ENCODE measurements around the gene DLGAP1. TPM values are rescaled to one million over a fixed set of nuclear protein-coding genes. Genes with fewer than 3 reads are reported as not detected.
A peak's percentile ranks its signal among the peaks of the same experiment; 100 is the strongest.

DLGAP1 gene
- total RNA-seq, 1 experiment from 2014 or later, result 23.0 TPM

DNA sequence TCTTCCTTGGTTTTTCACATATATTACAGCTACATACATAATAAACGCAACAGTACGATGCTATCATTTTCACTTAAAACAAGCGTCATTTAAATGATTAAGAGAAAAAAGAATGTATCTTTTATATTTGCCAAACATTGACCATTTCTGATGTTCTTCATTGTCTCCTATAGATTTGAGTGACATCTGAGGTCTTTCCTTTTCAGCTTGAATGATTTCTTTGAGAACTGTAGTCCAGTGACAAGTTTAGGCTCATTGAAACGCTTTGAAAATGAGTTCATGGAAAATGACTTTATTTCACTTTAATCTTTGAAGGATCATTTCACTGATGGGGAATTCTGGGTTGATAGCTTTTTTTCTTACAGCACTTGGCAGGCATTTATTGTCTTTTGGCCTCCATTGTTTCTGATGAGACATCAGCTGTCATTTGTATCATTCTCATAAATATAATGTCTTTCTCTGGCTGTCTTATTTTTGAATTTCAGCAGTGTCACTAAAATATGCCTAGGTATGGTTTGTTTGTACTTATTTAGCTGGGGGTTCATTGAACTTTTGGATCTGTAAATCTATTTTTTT lies 994.2 kb downstream of the DLGAP1 start:
- CTCF ChIA-PET, result interaction anchor here (0.9 to 3.4 kb wide), 6 partner anchors 21 to 310 kb away, joined by 3 to 18 read pairs (median 5); no protein-coding TSS in a partner anchor
- peaks cover 50% of the 10 kb centered on the region for H3K36me3 Mint-ChIP-seq
- no peak overlapping the region for H3K4me3 Mint-ChIP-seq
- peaks cover 4% of the 10 kb centered on the region; the same call in 1 of the 2 replicates for H3K9me3 Mint-ChIP-seq
- TF ChIP-seq ZNF317 (CRISPR knock-in tag; IDR thresholded peaks at IDR 0.05; ENCODE audit: borderline replicate concordance, low read depth) (peak; percentile 87), RELA (CRISPR knock-in tag; IDR thresholded peaks at IDR 0.05; ENCODE audit: borderline replicate concordance) (no peak), GABPB1 (CRISPR knock-in tag; IDR thresholded peaks at IDR 0.05) (no peak)
- ATAC-seq (no peak), DNase-seq (ENCODE audit: low spot score) (no peak)
- H3K27me3 Mint-ChIP-seq (ENCODE audit: low read depth), result no peaks in the 10 kb centered on the region
- H3K27ac Mint-ChIP-seq, result peak overlapping the region; percentile 73
- peaks cover 67% of the 10 kb centered on the region for H3K4me1 Mint-ChIP-seq
- POLR2A ChIA-PET, result interaction anchor here (0.6 to 1.2 kb wide), 3 partner anchors 143 to 537 kb away, joined by 3 to 9 read pairs (median 3); no protein-coding TSS in a partner anchor

DNA sequence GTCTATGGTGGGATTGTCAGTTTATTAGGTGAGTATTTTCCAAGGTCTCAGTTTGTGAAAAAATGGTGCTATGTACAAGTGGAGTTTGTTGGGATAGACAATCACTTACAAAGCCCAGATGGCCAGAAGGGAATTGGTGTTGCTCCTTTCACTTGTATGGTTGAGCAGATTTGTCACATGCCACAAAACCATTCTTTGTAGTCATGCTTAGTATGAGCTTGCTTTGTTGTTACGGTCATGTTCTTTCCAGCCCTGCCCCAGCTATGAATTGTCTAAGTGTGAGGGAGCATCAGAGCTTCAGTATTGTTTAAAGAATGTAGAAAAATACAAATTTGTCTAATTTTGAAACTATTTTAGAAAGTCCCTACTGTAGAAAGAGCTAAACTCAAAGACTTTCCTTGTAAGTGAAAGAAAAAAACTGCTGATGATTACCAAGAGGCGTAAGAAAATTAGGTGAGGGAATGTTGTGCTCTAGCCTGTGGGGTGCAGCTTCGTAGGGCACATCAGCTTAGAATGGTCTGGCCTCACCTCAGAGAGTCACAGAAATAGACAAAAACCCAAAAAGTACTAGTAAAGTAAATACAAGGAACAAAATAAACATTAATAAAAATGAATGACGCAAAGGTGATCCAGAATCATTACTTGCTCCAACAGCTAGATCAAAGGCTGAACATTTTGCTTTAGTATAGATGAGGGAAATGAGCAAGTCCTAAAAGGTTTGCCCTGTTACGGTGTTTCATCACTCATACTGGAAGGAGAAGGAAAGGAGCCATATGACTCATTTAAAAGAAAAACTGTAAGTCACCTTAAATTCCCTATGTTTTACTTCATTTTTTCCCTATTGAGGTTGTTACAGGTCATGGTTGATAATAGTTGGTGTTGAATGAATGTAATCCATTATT lies 995.9 kb downstream of the DLGAP1 start:
- H3K27me3 Mint-ChIP-seq (ENCODE audit: low read depth), result no peaks in the 10 kb centered on the region
- H3K9me3 Mint-ChIP-seq, result peaks cover 4% of the 10 kb centered on the region; the same call in 1 of the 2 replicates
- H3K27ac Mint-ChIP-seq, result peak overlapping the region; percentile 96
- H3K4me1 Mint-ChIP-seq, result peaks cover 77% of the 10 kb centered on the region
- no peak for DNase-seq (ENCODE audit: low spot score)
- peak overlapping the region; percentile 44 for H3K4me3 Mint-ChIP-seq
- ATAC-seq, result no peak
- POLR2A ChIA-PET, result no interaction called here
- H3K36me3 Mint-ChIP-seq, result peaks cover 52% of the 10 kb centered on the region
- CTCF ChIA-PET, result interaction anchor here (0.7 to 3.4 kb wide), 6 partner anchors 117 to 313 kb away, joined by 3 to 18 read pairs (median 6); no protein-coding TSS in a partner anchor
- no peak for TF ChIP-seq FOXP1 (CRISPR knock-in tag; IDR thresholded peaks at IDR 0.05; ENCODE audit: borderline replicate concordance)
- no peak for TF ChIP-seq ZNF138 (CRISPR knock-in tag; conservative IDR thresholded peaks at IDR 0.05)
- no peak for TF ChIP-seq ZNF396 (CRISPR knock-in tag; IDR thresholded peaks at IDR 0.05; ENCODE audit: borderline replicate concordance)
- TF ChIP-seq, protein P1, sequence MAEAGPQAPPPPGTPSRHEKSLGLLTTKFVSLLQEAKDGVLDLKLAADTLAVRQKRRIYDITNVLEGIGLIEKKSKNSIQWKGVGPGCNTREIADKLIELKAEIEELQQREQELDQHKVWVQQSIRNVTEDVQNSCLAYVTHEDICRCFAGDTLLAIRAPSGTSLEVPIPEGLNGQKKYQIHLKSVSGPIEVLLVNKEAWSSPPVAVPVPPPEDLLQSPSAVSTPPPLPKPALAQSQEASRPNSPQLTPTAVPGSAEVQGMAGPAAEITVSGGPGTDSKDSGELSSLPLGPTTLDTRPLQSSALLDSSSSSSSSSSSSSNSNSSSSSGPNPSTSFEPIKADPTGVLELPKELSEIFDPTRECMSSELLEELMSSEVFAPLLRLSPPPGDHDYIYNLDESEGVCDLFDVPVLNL (CRISPR knock-in tag; IDR thresholded peaks at IDR 0.05; ENCODE audit: borderline replicate concordance, low read depth), result no peak
- no peak for TF ChIP-seq FOXK1 (CRISPR knock-in tag; IDR thresholded peaks at IDR 0.05)
- no peak for TF ChIP-seq CREM (CRISPR knock-in tag; IDR thresholded peaks at IDR 0.05)
- TF ChIP-seq, protein P2, sequence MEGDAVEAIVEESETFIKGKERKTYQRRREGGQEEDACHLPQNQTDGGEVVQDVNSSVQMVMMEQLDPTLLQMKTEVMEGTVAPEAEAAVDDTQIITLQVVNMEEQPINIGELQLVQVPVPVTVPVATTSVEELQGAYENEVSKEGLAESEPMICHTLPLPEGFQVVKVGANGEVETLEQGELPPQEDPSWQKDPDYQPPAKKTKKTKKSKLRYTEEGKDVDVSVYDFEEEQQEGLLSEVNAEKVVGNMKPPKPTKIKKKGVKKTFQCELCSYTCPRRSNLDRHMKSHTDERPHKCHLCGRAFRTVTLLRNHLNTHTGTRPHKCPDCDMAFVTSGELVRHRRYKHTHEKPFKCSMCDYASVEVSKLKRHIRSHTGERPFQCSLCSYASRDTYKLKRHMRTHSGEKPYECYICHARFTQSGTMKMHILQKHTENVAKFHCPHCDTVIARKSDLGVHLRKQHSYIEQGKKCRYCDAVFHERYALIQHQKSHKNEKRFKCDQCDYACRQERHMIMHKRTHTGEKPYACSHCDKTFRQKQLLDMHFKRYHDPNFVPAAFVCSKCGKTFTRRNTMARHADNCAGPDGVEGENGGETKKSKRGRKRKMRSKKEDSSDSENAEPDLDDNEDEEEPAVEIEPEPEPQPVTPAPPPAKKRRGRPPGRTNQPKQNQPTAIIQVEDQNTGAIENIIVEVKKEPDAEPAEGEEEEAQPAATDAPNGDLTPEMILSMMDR (IDR thresholded peaks at IDR 0.05), result no peak
- TF ChIP-seq, protein P3, sequence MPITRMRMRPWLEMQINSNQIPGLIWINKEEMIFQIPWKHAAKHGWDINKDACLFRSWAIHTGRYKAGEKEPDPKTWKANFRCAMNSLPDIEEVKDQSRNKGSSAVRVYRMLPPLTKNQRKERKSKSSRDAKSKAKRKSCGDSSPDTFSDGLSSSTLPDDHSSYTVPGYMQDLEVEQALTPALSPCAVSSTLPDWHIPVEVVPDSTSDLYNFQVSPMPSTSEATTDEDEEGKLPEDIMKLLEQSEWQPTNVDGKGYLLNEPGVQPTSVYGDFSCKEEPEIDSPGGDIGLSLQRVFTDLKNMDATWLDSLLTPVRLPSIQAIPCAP (CRISPR knock-in tag; IDR thresholded peaks at IDR 0.05), result no peak
- TF ChIP-seq, protein P4, sequence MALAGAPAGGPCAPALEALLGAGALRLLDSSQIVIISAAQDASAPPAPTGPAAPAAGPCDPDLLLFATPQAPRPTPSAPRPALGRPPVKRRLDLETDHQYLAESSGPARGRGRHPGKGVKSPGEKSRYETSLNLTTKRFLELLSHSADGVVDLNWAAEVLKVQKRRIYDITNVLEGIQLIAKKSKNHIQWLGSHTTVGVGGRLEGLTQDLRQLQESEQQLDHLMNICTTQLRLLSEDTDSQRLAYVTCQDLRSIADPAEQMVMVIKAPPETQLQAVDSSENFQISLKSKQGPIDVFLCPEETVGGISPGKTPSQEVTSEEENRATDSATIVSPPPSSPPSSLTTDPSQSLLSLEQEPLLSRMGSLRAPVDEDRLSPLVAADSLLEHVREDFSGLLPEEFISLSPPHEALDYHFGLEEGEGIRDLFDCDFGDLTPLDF (CRISPR knock-in tag; IDR thresholded peaks at IDR 0.05), result no peak
- TF ChIP-seq ETV6 (CRISPR knock-in tag; IDR thresholded peaks at IDR 0.05), result no peak
- TF ChIP-seq, protein P5, sequence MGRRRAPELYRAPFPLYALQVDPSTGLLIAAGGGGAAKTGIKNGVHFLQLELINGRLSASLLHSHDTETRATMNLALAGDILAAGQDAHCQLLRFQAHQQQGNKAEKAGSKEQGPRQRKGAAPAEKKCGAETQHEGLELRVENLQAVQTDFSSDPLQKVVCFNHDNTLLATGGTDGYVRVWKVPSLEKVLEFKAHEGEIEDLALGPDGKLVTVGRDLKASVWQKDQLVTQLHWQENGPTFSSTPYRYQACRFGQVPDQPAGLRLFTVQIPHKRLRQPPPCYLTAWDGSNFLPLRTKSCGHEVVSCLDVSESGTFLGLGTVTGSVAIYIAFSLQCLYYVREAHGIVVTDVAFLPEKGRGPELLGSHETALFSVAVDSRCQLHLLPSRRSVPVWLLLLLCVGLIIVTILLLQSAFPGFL (CRISPR knock-in tag; IDR thresholded peaks at IDR 0.05; ENCODE audit: borderline replicate concordance), result no peak
- TF ChIP-seq, protein P6, sequence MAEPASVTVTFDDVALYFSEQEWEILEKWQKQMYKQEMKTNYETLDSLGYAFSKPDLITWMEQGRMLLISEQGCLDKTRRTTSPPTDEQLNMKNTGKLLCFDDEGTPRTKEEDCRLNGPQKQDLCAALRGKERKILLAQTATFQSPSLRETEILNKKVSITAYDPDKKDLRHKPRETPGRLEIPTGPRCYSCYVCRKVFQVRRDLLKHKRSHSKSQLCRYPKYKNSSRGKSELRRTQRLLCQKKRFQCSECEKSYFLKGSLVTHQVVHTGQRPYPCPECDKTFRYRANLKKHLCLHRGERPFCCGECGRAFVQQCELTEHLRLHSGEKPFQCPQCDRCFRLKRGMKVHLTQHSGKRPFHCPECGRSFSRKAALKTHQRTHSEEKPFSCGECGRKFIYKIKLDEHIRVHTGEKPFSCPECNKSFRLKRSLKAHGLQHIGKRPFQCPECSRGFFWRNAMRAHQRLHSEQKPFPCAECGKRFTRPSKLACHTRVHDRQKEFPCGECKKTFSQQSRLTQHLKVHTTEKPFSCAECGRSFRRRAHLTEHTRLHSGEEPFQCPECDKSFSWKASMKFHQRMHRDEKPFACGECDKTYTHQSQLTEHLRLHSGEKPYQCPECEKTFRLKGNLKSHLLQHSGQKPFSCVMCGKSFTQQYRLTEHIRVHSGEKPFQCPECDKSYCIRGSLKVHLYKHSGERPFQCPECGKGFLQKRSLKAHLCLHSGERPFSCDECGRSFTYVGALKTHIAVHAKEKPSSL (CRISPR knock-in tag; conservative IDR thresholded peaks at IDR 0.05), result no peak
- TF ChIP-seq GRHL2 (CRISPR knock-in tag; IDR thresholded peaks at IDR 0.05; ENCODE audit: insufficient replicate concordance, severe bottlenecking), result no peak

Measured in WTC11 (cell line).